H1 (cell line): ENCODE measurements around the gene IL23A. TPM values are rescaled to one million over a fixed set of nuclear protein-coding genes. Genes with fewer than 3 reads are reported as not detected.

Experiments
- CTCF ChIA-PET: fragments of 300-600 bp; sonication (Branson Sonifier 250); formaldehyde crosslinking; loops from one replicate; lab custom pipeline; 2021; ENCODE audit not compliant: partially characterized antibody; lab: Charles Lee
- POLR2A ChIA-PET: fragments of 300-600 bp; sonication (Branson Sonifier 250); formaldehyde crosslinking; loops from one replicate; lab custom pipeline; 2021; ENCODE audit warnings: inconsistent platforms; ENCODE audit not compliant: partially characterized antibody; lab: Charles Lee
- DNase-seq, 2 experiments: peaks; one replicate each; pipeline versions ENCODE4 v3.0.0 to v3.0.0-alpha.2; 2010 to 2022; ENCODE audit warnings: low spot score in 2 of 2, low read depth in 1 of 2, mixed read lengths in 1 of 2
- FAIRE-seq: peaks from 2 replicates; lab custom pipeline; 2011; peaks lifted over from hg19 to GRCh38; lab: Jason Lieb, UNC
- H2AFZ ChIP-seq: 2 replicates; pipeline ENCODE4 v1.8.1; 2012; ENCODE audit warnings: low read length, inconsistent platforms
- H2AK5ac ChIP-seq: 2 replicates; pipeline ENCODE4 v1.6.1; 2013; ENCODE audit warnings: low read depth, low read length
- H2BK120ac ChIP-seq: replicated peaks from 2 replicates; pipeline ENCODE3; 2013; ENCODE audit warnings: low read depth, low read length, inconsistent platforms
- H2BK12ac ChIP-seq: 2 replicates; pipeline ENCODE4 v1.6.1; 2013; ENCODE audit warnings: low read depth, low read length
- H2BK15ac ChIP-seq: 2 replicates; pipeline ENCODE4 v1.6.1; 2013; ENCODE audit warnings: low read length
- H2BK20ac ChIP-seq: 2 replicates; pipeline ENCODE4 v1.6.1; 2013; ENCODE audit warnings: low read length
- H2BK5ac ChIP-seq: 2 replicates; pipeline ENCODE4 v1.6.1; 2013; ENCODE audit warnings: low read depth, low read length
- H3K14ac ChIP-seq: 2 replicates; pipeline ENCODE4 v1.6.1; 2013; ENCODE audit warnings: inconsistent platforms; ENCODE audit not compliant: insufficient read length
- H3K18ac ChIP-seq: 2 replicates; pipeline ENCODE4 v1.6.1; 2013; ENCODE audit warnings: low read length; ENCODE audit errors: extremely low read depth
- H3K23ac ChIP-seq: 2 replicates; pipeline ENCODE4 v1.6.1; 2013; ENCODE audit warnings: inconsistent platforms; ENCODE audit not compliant: insufficient read length
- H3K23me2 ChIP-seq: 2 replicates; pipeline ENCODE4 v1.6.1; 2013; ENCODE audit warnings: low read depth, low read length
- H3K27ac ChIP-seq: 2 replicates; pipeline ENCODE4 v1.6.1; 2011; ENCODE audit warnings: low read depth, low read length, inconsistent platforms
- H3K27me3 ChIP-seq, 4 experiments: replicated peaks in 1 of 4; 1 replicate in 1 of 4; 2 replicates in 3 of 4; pipeline versions ENCODE4 v1.6.1 to v1.8.1; 2011 to 2013; ENCODE audit warnings: low read length in 3 of 4, mild to moderate bottlenecking in 3 of 4, inconsistent platforms in 2 of 4, mixed read lengths in 2 of 4, moderate library complexity in 1 of 4; ENCODE audit not compliant: control insufficient read depth in 3 of 4, insufficient read depth in 3 of 4; ENCODE audit errors: extremely low read depth in 1 of 4
- H3K36me3 ChIP-seq, 4 experiments: 2 replicates each; pipeline versions ENCODE4 v1.6.1 to v1.8.1; 2011 to 2013; ENCODE audit warnings: mild to moderate bottlenecking in 4 of 4, low read length in 3 of 4, moderate library complexity in 2 of 4, control low read depth in 1 of 4, inconsistent platforms in 1 of 4; ENCODE audit not compliant: insufficient read depth in 4 of 4, control insufficient read depth in 2 of 4
- H3K4ac ChIP-seq: replicated peaks from 2 replicates; pipeline ENCODE3; 2013; ENCODE audit warnings: low read length, low read depth, mixed read lengths, inconsistent platforms; ENCODE audit not compliant: insufficient read length
- H3K4me1 ChIP-seq, 4 experiments: replicated peaks in 1 of 4; 1 replicate in 1 of 4; 2 replicates in 3 of 4; pipeline versions ENCODE4 v1.6.1 to v1.8.1; 2011 to 2013; ENCODE audit warnings: low read length in 3 of 4, inconsistent platforms in 2 of 4, mixed read lengths in 1 of 4; ENCODE audit not compliant: insufficient read depth in 4 of 4, control insufficient read depth in 3 of 4
- H3K4me2 ChIP-seq, 2 experiments: 2 replicates each; pipeline versions ENCODE4 v1.6.1 to v1.8.1; 2011 to 2013; ENCODE audit warnings: low read depth in 2 of 2, low read length in 2 of 2, control low read depth in 1 of 2, inconsistent platforms in 1 of 2, mild to moderate bottlenecking in 1 of 2; ENCODE audit not compliant: insufficient read depth in 1 of 2
- H3K4me3 ChIP-seq, 4 experiments: fragments of 200-600, 300-600 bp in 1 of 4; sonication (generic), shearing (Covaris generic), sonication (Bioruptor Twin) in 1 of 4; 2 replicates each; pipeline versions ENCODE4 v1.5.1 to v1.8.1; 2011 to 2016; ENCODE audit warnings: low read length in 4 of 4, low read depth in 3 of 4, control low read depth in 2 of 4, inconsistent platforms in 2 of 4, mild to moderate bottlenecking in 2 of 4, mixed read lengths in 1 of 4, moderate library complexity in 1 of 4; ENCODE audit not compliant: insufficient read depth in 2 of 4; ENCODE audit errors: extremely low read depth in 1 of 4
- H3K56ac ChIP-seq: replicated peaks from 2 replicates; pipeline ENCODE3; 2013; ENCODE audit warnings: low read depth, mild to moderate bottlenecking, mixed read lengths, low read length, inconsistent platforms; ENCODE audit not compliant: insufficient read length
- H3K79me1 ChIP-seq: 2 replicates; pipeline ENCODE4 v1.6.1; 2013; ENCODE audit warnings: low read depth, low read length, control low read depth
- H3K79me2 ChIP-seq, 2 experiments: 2 replicates each; pipeline versions ENCODE4 v1.6.1 to v1.8.1; 2012 to 2013; ENCODE audit warnings: low read length in 2 of 2, mild to moderate bottlenecking in 2 of 2, inconsistent platforms in 1 of 2; ENCODE audit not compliant: insufficient read depth in 2 of 2, control insufficient read depth in 1 of 2
- H3K9ac ChIP-seq, 4 experiments: replicated peaks in 1 of 4; 1 replicate in 1 of 4; 2 replicates in 3 of 4; pipeline versions ENCODE4 v1.6.1 to v1.8.1; 2011 to 2013; ENCODE audit warnings: low read depth in 3 of 4, low read length in 3 of 4, control low read depth in 2 of 4, mild to moderate bottlenecking in 2 of 4, moderate library complexity in 2 of 4, inconsistent platforms in 1 of 4; ENCODE audit errors: extremely low read depth in 1 of 4
- H3K9me3 ChIP-seq, 2 experiments: 2 replicates each; pipeline versions ENCODE4 v1.6.1 to v1.8.1; 2012 to 2013; ENCODE audit warnings: mild to moderate bottlenecking in 2 of 2, moderate library complexity in 2 of 2, control low read depth in 1 of 2, inconsistent platforms in 1 of 2, low read depth in 1 of 2, low read length in 1 of 2, mixed read lengths in 1 of 2; ENCODE audit not compliant: insufficient read depth in 2 of 2
- H4K20me1 ChIP-seq, 2 experiments: replicated peaks in 1 of 2; 2 replicates each; pipeline versions ENCODE3 to v1.8.1; 2011 to 2013; ENCODE audit warnings: inconsistent platforms in 2 of 2, low read length in 2 of 2, mild to moderate bottlenecking in 1 of 2; ENCODE audit not compliant: insufficient read depth in 2 of 2, control insufficient read depth in 1 of 2
- H4K5ac ChIP-seq: 2 replicates; pipeline ENCODE4 v1.6.1; 2013; ENCODE audit warnings: low read length, low read depth, mixed read lengths, inconsistent platforms; ENCODE audit not compliant: insufficient read length
- H4K8ac ChIP-seq: 2 replicates; pipeline ENCODE4 v1.8.0; 2013; ENCODE audit warnings: mild to moderate bottlenecking, moderate library complexity, low read length, inconsistent platforms; ENCODE audit not compliant: insufficient read depth; ENCODE audit errors: extremely low read depth
- H4K91ac ChIP-seq: replicated peaks from 2 replicates; pipeline ENCODE3; 2013; ENCODE audit warnings: low read length, mixed read lengths, inconsistent platforms; ENCODE audit not compliant: insufficient read length
- CBX8 ChIP-seq: fragments of 300-800, 300-1000 bp; sonication (generic); IDR thresholded peaks from 2 replicates; pipeline ENCODE4 v1.7.1; 2016; ENCODE audit warnings: low read depth, low read length, borderline replicate concordance
- CHD1 ChIP-seq: IDR thresholded peaks from 2 replicates; pipeline ENCODE4 v1.6.1; 2012; ENCODE audit warnings: low read depth, low read length, improper control_type of control experiment
- EGR1 ChIP-seq: IDR thresholded peaks from 2 replicates; pipeline ENCODE4 v1.6.1; 2011; ENCODE audit warnings: low read depth, low read length, borderline replicate concordance
- EZH2 ChIP-seq: fragments of 200-600 bp; sonication (generic); IDR thresholded peaks from 2 replicates; pipeline ENCODE4 v1.7.1; 2012; ENCODE audit warnings: low read depth, mild to moderate bottlenecking, moderate library complexity, low read length, inconsistent platforms; ENCODE audit not compliant: severe bottlenecking
- GTF2F1 ChIP-seq: IDR thresholded peaks from 2 replicates; pipeline ENCODE4 v1.6.1; 2012; ENCODE audit warnings: low read depth, low read length, improper control_type of control experiment, borderline replicate concordance
- SIN3A ChIP-seq, 2 experiments: IDR thresholded peaks in 1 of 2; conservative IDR thresholded peaks in 1 of 2; 2 replicates each; pipeline ENCODE4 v1.6.1; 2011 to 2012; ENCODE audit warnings: low read length in 2 of 2, improper control_type of control experiment in 1 of 2, low read depth in 1 of 2, mild to moderate bottlenecking in 1 of 2
- SUZ12 ChIP-seq: fragments of 200-600 bp; sonication (generic); IDR thresholded peaks from 2 replicates; pipeline ENCODE4 v1.6.1; 2012; ENCODE audit warnings: mild to moderate bottlenecking, inconsistent platforms, low read length, moderate library complexity, mixed read lengths
- TCF12 ChIP-seq: IDR thresholded peaks from 2 replicates; pipeline ENCODE4 v1.6.1; 2011; ENCODE audit warnings: low read depth, mild to moderate bottlenecking, low read length
- YY1 ChIP-seq: IDR thresholded peaks from 2 replicates; pipeline ENCODE4 v1.6.1; 2011; ENCODE audit warnings: low read depth, mild to moderate bottlenecking, low read length
- ZNF274 ChIP-seq: IDR thresholded peaks from 2 replicates; pipeline ENCODE4 v1.7.0; 2012; ENCODE audit warnings: low read length, borderline replicate concordance; ENCODE audit errors: extremely low read depth
- WGBS, 2 experiments: shearing (Covaris generic) in 1 of 2; methylation state at CpG; one replicate each; pipeline versions ENCODE4 v1.1.6 to v1.1.7; 2013 to 2015; ENCODE audit warnings: low lambda C conversion rate in 2 of 2, mixed read lengths in 2 of 2, inconsistent platforms in 1 of 2, low coverage in 1 of 2, missing lambda C conversion rate in 1 of 2; ENCODE audit not compliant: insufficient replicate concordance in 2 of 2, insufficient coverage in 1 of 2, insufficient read length in 1 of 2; ENCODE audit errors: extremely low coverage in 1 of 2, missing lambda C conversion rate in 1 of 2; 5-methylcytosine and 5-hydroxymethylcytosine counted together
- polyA plus RNA-seq, 7 experiments: library from polyadenylated mRNA; depleted of rRNA in 3 of 7; stranded (reverse) in 5 of 7; unstranded in 2 of 7; fragments of >200 nt in 5 of 7; fragments of 200-250 nt in 2 of 7; gene quantifications; 1 replicate in 5 of 7; 2 replicates in 1 of 7; 4 replicates in 1 of 7; pipeline versions ENCODE4 v1.2.1 to v1.2.3, GENCODE V29; 2011 to 2013; ENCODE audit warnings: missing spikeins in 2 of 7, mixed read lengths in 2 of 7
- total RNA-seq: library from RNA; stranded (reverse); fragmentation: NEBNext Ultra II Directional; extraction: Animal tissue kit (Norgen Biotek cat#: 25700); gene quantifications from 2 replicates; pipeline ENCODE4 v1.2.1, GENCODE V29; 2021
- TF ChIP-seq, protein P1 (sequence below), 3 experiments: IDR thresholded peaks; 1 replicate in 2 of 3; 2 replicates in 1 of 3; pipeline versions ENCODE4 v1.5.1 to v1.6.1; 2011; ENCODE audit warnings: low read length in 3 of 3, mild to moderate bottlenecking in 3 of 3, inconsistent platforms in 2 of 3, low read depth in 1 of 3, moderate library complexity in 1 of 3; ENCODE audit not compliant: insufficient read depth in 1 of 3; ENCODE audit errors: control extremely low read depth in 1 of 3

Gene IL23A
- total and polyA plus RNA-seq, 2 of the 8 experiments (the other 6 are each of a cell fraction or from before 2014, with no cell fraction given), result 2.3 to 3.6 TPM

DNA sequence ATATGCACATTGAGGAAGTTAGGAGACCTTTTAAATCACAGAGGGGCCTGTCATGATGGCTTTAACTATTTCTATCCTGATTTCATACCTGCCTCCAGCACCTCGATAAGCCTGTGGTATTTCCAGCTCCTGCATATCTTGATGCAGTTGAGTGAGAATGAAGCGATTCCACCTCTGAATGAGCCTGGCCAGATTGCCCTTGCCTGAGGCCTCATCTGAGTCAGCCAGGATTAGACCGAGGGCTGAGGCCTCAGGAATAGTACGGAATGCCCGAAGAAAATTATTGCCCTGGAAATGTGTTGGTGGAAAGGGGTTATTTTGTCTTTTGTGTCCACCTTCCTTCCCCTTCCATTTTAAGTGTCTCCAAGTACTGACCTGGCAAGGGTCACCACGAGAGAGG lies 14.5 kb upstream of the IL23A start:
- Histone ChIP-seq H4K8ac (no peak overlapping the region), H2BK12ac (no peak overlapping the region), H3K9me3 (no peaks in the 10 kb centered on the region), H3K27me3 (no peaks in the 10 kb centered on the region), H4K5ac (no peak overlapping the region), H2AK5ac (no peak overlapping the region), H2BK15ac (no peak overlapping the region), H3K4me2 (no peak overlapping the region), H4K91ac (no peak overlapping the region), H3K4me1 (no peaks in the 10 kb centered on the region; a peak in 1 of 7 replicates), H3K4ac (no peak overlapping the region), H3K79me2 (no peaks in the 10 kb centered on the region), H3K79me1 (no peaks in the 10 kb centered on the region), H3K9ac (no peak overlapping the region), H2BK20ac (no peak overlapping the region), H4K20me1 (no peaks in the 10 kb centered on the region), H2BK5ac (no peak overlapping the region), H3K14ac (no peak overlapping the region), H3K23ac (no peak overlapping the region), H3K56ac (no peak overlapping the region), H3K36me3 (peaks cover 2 to 15% (median 7%) of the 10 kb centered on the region in 4 experiments; a peak in 6 of 8 replicates), H2BK120ac (no peak overlapping the region), H2AFZ (no peak overlapping the region), H3K18ac (no peak overlapping the region), H3K27ac (no peak overlapping the region), H3K4me3 (no peak overlapping the region), H3K23me2 (no peaks in the 10 kb centered on the region)
- DNase-seq, result no peak
- WGBS, 2 experiments, result 92% methylated on average over 6 of the region's 6 CpGs; no CpG with 5 or more reads in 1 of the 2 experiments
- POLR2A ChIA-PET, result interaction anchor here (0.9 to 2.9 kb wide), 5 partner anchors 8 to 136 kb away, joined by 3 to 11 read pairs (median 8); partner anchors contain the start of genes CNPY2 and PAN2
- CTCF ChIA-PET, result interaction anchor here (0.9 to 1.0 kb wide), 2 partner anchors 18 to 65 kb away, joined by 3 to 4 read pairs; no protein-coding TSS in a partner anchor
- no peak for FAIRE-seq
- TF ChIP-seq YY1, result no peak
- TF ChIP-seq, protein P1, sequence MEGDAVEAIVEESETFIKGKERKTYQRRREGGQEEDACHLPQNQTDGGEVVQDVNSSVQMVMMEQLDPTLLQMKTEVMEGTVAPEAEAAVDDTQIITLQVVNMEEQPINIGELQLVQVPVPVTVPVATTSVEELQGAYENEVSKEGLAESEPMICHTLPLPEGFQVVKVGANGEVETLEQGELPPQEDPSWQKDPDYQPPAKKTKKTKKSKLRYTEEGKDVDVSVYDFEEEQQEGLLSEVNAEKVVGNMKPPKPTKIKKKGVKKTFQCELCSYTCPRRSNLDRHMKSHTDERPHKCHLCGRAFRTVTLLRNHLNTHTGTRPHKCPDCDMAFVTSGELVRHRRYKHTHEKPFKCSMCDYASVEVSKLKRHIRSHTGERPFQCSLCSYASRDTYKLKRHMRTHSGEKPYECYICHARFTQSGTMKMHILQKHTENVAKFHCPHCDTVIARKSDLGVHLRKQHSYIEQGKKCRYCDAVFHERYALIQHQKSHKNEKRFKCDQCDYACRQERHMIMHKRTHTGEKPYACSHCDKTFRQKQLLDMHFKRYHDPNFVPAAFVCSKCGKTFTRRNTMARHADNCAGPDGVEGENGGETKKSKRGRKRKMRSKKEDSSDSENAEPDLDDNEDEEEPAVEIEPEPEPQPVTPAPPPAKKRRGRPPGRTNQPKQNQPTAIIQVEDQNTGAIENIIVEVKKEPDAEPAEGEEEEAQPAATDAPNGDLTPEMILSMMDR (IDR thresholded peaks at IDR 0.05; ENCODE audit: control extremely low read depth in 1 of 3, insufficient read depth in 1 of 3, low read depth in 1 of 3, low read length in 3 of 3), result no peak
- no peak for TF ChIP-seq CBX8
- no peak for TF ChIP-seq CHD1
- TF ChIP-seq GTF2F1, result no peak
- no peak for TF ChIP-seq TCF12
- no peak for TF ChIP-seq SUZ12
- TF ChIP-seq ZNF274, result no peak
- no peak for TF ChIP-seq EZH2
- TF ChIP-seq SIN3A (conservative IDR thresholded peaks at IDR 0.05 in 1 of 2, IDR thresholded peaks at IDR 0.05 in 1 of 2; ENCODE audit: low read depth in 1 of 2, low read length in 2 of 2), result no peak
- TF ChIP-seq EGR1, result no peak
